BJ (cell line): Measurements from ENCODE around the gene GPR137. TPM values are rescaled to one million over a fixed set of nuclear protein-coding genes. Genes with fewer than 3 reads are reported as not detected.
A peak's percentile ranks its signal among the peaks of the same experiment; 100 is the strongest.

Experiments used
- CTCF ChIA-PET: fragments of 350-600 bp; formaldehyde crosslinking; extraction: SDS; loops from one replicate; lab custom pipeline; 2021; ENCODE audit warnings: antibody characterized with exemption, inconsistent platforms; lab: Yijun Ruan, JAX
- POLR2A ChIA-PET: fragments of 300-600 bp; sonication (Branson Sonifier 250); formaldehyde crosslinking; extraction: SDS; loops from one replicate; lab custom pipeline; 2021; ENCODE audit warnings: antibody characterized with exemption; lab: Charles Lee
- DNase-seq: peaks from one replicate; pipeline ENCODE4 v3.0.0-alpha.2; 2011; ENCODE audit warnings: low read depth
- H3K27me3 ChIP-seq: 2 replicates; pipeline ENCODE4 v1.6.0; 2011; ENCODE audit warnings: low read length; ENCODE audit not compliant: control insufficient read depth, insufficient read depth
- H3K36me3 ChIP-seq: 2 replicates; pipeline ENCODE4 v1.5.1; 2011; ENCODE audit warnings: low read length; ENCODE audit not compliant: control insufficient read depth, insufficient read depth
- H3K4me3 ChIP-seq: 2 replicates; pipeline ENCODE4 v1.5.1; 2011; ENCODE audit warnings: low read depth, mild to moderate bottlenecking, control low read depth, low read length
- polyA plus RNA-seq: library from polyadenylated mRNA; depleted of rRNA; stranded (reverse); fragments of >200 nt; gene quantifications from 2 replicates; pipeline ENCODE4 v1.2.3, GENCODE V29; 2011
- TF ChIP-seq, protein P1 (sequence below): IDR thresholded peaks from 2 replicates; pipeline ENCODE4 v1.5.1; 2011; ENCODE audit warnings: low read depth, mild to moderate bottlenecking, control low read depth, inconsistent platforms, low read length, moderate library complexity; ENCODE audit not compliant: insufficient read depth

The GPR137 gene
- polyA plus RNA-seq, 1 experiment = 33.7 TPM

GRCh38 chr11:64239662-64240434 lies 45.8 kb upstream of the GPR137 start:
- TF ChIP-seq, protein P1, sequence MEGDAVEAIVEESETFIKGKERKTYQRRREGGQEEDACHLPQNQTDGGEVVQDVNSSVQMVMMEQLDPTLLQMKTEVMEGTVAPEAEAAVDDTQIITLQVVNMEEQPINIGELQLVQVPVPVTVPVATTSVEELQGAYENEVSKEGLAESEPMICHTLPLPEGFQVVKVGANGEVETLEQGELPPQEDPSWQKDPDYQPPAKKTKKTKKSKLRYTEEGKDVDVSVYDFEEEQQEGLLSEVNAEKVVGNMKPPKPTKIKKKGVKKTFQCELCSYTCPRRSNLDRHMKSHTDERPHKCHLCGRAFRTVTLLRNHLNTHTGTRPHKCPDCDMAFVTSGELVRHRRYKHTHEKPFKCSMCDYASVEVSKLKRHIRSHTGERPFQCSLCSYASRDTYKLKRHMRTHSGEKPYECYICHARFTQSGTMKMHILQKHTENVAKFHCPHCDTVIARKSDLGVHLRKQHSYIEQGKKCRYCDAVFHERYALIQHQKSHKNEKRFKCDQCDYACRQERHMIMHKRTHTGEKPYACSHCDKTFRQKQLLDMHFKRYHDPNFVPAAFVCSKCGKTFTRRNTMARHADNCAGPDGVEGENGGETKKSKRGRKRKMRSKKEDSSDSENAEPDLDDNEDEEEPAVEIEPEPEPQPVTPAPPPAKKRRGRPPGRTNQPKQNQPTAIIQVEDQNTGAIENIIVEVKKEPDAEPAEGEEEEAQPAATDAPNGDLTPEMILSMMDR = no peak
- H3K4me3 ChIP-seq = peak overlapping the region; percentile 93
- H3K36me3 ChIP-seq = peaks cover 16% of the 10 kb centered on the region
- CTCF ChIA-PET = interaction anchor here (4.4 kb wide), 1 partner anchor 11 kb away, joined by 18 read pairs; the partner anchor contains the start of gene PLCB3
- no peaks in the 10 kb centered on the region for H3K27me3 ChIP-seq
- no peak for DNase-seq
- POLR2A ChIA-PET = interaction anchor here (0.6 kb wide), 1 partner anchor 453 kb away, joined by 3 read pairs; no protein-coding TSS in a partner anchor

- H3K4me3 ChIP-seq = peak within 1 kb of the TSS; percentile 93
- ChIA-PET POLR2A (interaction anchor here (0.6 to 1.3 kb wide), 5 partner anchors 9 to 454 kb away, joined by 3 to 8 read pairs (median 3); partner anchors contain the start of genes DNAJC4, NUDT22 and PRDX5), CTCF (interaction anchor here (0.9 to 1.6 kb wide), 4 partner anchors 11 to 36 kb away, joined by 3 to 8 read pairs (median 6); partner anchors contain the start of gene PLCB3)
- H3K27me3 ChIP-seq = no peaks in the 10 kb centered on the region
- TF ChIP-seq, protein P1 = no peak
- peaks cover 16% of the 10 kb centered on the region for H3K36me3 ChIP-seq
- peak; percentile 78 for DNase-seq
These were observed 45.0 kb upstream of the GPR137 start, which contains the start of gene FKBP2 for GRCh38 chr11:64240435-64241240. TSS of gene FKBP2 (plus strand) at chr11:64241095. CDS start at chr11:64242388, 1,293 bp downstream.

GRCh38 chr11:64241241-64241490 lies 44.5 kb upstream of the GPR137 start:
- H3K36me3 ChIP-seq = peaks cover 16% of the 10 kb centered on the region
- peak; percentile 91 for DNase-seq
- H3K4me3 ChIP-seq = peak overlapping the region; percentile 93
- no peaks in the 10 kb centered on the region for H3K27me3 ChIP-seq
- ChIA-PET POLR2A (interaction anchor here (0.7 to 1.3 kb wide), 4 partner anchors 9 to 77 kb away, joined by 3 to 8 read pairs (median 4); partner anchors contain the start of genes DNAJC4, NUDT22 and PRDX5), CTCF (interaction anchor here (0.9 to 1.6 kb wide), 4 partner anchors 10 to 36 kb away, joined by 3 to 8 read pairs (median 6); partner anchors contain the start of gene PLCB3)
- TF ChIP-seq, protein P1 = no peak

GRCh38 chr11:64241491-64242374 lies 43.9 kb upstream of the GPR137 start:
- H3K27me3 ChIP-seq = no peaks in the 10 kb centered on the region
- H3K36me3 ChIP-seq = peaks cover 16% of the 10 kb centered on the region
- ChIA-PET CTCF (interaction anchor here (0.9 to 1.6 kb wide), 5 partner anchors 10 to 37 kb away, joined by 3 to 10 read pairs (median 8); partner anchors contain the start of gene PLCB3), POLR2A (interaction anchor here (0.7 to 1.3 kb wide), 4 partner anchors 10 to 76 kb away, joined by 3 to 8 read pairs (median 4); partner anchors contain the start of genes DNAJC4, NUDT22 and PRDX5)
- H3K4me3 ChIP-seq = peak overlapping the region; percentile 93
- no peak for DNase-seq
- TF ChIP-seq, protein P1 = no peak; the same call in 1 of the 2 replicates
